ENCODE data around the gene SH3PXD2A.

The SH3PXD2A gene

DNA sequence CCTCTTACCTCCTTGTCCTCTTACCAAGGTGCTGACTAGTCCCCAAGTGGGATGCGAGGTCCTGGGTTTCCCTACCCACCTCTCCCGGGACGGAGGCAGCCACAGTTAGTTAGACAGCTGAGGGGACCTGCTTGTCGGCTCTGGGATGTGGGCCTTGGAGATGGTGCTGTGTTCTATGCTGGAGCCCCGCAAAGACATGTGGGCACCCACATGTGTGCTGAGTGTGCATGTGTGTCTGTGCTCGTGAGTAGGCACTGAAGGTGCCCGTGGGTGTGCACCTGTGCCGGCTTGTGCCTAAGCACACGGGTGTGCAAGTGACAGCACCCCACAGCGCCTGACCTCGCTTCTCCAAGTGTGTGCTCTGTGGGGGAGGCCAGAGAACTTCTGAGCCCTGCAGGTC is 299.7 kb downstream of the SH3PXD2A start:
- ATAC-seq (replicated peaks) (no peak), DNase-seq (no peak)
- peaks cover 43 to 56% of the 10 kb centered on the region in 2 donors for H3K27me3 Mint-ChIP-seq
- H3K36me3 Mint-ChIP-seq, result no peaks in the 10 kb centered on the region
- H3K27ac Mint-ChIP-seq, result no peak overlapping the region
- no peaks in the 10 kb centered on the region for H3K9me3 Mint-ChIP-seq
- peaks cover 6 to 7% of the 10 kb centered on the region in 2 donors for H3K4me1 Mint-ChIP-seq
- peak overlapping the region in 1 of 2 donors; percentile 46 for H3K4me3 Mint-ChIP-seq

DNA sequence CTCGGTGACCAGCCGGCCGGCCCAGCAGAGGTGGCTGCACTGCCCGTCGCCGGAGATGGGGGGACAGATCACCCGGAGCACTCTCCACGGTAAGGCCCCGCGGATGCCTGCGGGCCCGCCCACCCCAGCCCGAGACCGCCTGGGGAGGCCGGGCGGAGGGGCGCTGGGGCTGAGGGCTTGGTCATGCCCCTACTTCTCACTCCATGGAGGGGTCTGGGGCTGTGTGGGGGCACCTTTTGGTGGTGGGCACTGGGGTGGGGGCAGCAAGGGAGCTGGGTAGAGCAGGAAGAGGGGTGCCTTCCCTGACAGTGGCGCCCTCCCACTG is 300.1 kb downstream of the SH3PXD2A start:
- Mint-ChIP-seq H3K4me3 (peak overlapping the region in 1 of 2 donors; percentile 46), H3K4me1 (peaks cover 6 to 7% of the 10 kb centered on the region in 2 donors), H3K9me3 (no peaks in the 10 kb centered on the region), H3K27me3 (peaks cover 43 to 56% of the 10 kb centered on the region in 2 donors), H3K27ac (no peak overlapping the region), H3K36me3 (no peaks in the 10 kb centered on the region)
- no peak for DNase-seq
- peak; percentile 30 to 31 for ATAC-seq (replicated peaks)

DNA sequence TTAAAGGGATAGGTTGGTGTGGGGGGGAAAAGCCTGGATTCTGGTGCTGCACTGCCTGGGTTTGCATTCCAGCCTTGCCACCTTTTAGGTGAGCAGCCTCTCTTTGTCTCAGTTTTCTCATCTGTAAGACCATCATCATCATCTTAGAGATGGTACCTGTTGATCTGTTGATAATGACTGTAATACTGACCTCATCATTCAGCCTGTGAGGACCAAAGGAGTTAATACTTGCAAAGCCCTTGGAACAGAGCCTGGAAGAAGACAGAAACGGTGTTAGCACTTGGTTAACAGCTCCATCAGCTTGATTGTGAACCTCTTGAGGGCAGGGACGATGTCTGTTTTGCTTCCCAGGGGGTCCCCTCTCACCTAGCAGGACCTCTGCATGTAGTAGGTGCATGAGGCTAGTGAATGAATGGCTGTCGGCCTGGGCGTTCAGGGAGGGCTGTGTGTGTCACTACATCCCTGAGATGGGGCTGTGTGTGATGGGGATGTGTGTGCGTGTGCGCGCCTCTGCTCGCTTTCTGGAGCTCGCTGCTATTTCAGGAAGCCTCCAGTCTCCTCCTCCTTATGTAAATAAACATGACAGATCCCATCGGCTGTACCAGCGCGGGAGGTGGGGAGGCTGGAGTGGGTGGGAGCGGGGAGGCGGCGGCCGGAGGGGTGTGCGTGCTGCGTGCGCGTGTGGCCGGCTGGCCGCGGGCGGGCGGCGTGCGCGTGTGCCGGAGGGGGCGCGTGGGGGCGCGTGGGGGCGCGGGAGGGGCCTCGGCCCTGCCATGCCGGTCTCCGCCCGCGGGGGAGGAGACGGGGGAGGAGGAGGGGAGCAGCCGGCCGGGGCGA is 300.7 kb downstream of the SH3PXD2A start:
- no peaks in the 10 kb centered on the region for H3K36me3 Mint-ChIP-seq
- H3K27ac Mint-ChIP-seq, result peak overlapping the region; percentile 75
- DNase-seq, result no peak
- ATAC-seq (replicated peaks), result peak; percentile 42 to 57
- no peaks in the 10 kb centered on the region for H3K9me3 Mint-ChIP-seq
- peaks cover 6 to 7% of the 10 kb centered on the region in 2 donors for H3K4me1 Mint-ChIP-seq
- H3K4me3 Mint-ChIP-seq, result peak overlapping the region; percentile 68 to 78
- peaks cover 40 to 56% of the 10 kb centered on the region in 2 donors for H3K27me3 Mint-ChIP-seq

DNA sequence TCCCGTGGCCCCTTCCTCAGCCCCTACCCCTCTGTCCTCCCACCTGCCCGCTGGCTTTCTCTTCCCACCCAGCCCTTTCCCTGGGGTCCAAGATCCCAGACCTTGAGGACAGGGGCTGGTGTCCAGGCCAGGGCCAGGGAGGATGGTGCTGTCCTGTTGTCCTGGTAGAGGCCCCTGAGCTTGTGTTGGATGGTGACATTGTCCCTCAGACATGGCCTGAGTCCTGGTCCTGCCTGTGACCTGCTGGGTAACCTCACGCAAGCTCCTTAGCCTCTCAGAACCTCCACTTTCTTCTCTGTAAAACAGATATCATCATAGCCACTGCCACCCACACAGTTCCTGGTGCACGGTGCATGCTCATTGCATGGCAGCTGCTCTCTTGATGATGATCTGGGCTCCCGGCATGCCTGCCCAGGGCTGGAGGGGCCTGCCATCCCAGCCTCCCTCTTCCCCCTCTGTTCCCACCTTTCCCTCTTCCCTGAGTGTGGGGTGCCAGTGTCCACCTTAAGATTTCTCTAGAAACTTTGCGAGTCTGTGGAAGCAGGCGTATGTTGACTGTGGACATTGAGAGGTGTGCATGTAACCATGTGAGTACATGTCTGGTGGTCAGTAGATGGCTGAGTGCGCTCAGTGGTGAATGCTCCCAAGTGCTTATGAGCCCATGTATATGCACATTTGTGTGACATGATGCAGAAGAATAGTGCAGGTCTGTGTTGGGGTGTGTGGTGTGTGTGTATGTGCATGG is 301.5 kb downstream of the SH3PXD2A start:
- Mint-ChIP-seq H3K27me3 (peaks cover 37 to 50% of the 10 kb centered on the region in 2 donors), H3K36me3 (no peaks in the 10 kb centered on the region), H3K27ac (peak overlapping the region; percentile 27), H3K4me1 (peaks cover 6 to 7% of the 10 kb centered on the region in 2 donors), H3K9me3 (no peaks in the 10 kb centered on the region), H3K4me3 (peak overlapping the region in 1 of 2 donors; percentile 58)
- ATAC-seq (replicated peaks) (no peak), DNase-seq (no peak)

DNA sequence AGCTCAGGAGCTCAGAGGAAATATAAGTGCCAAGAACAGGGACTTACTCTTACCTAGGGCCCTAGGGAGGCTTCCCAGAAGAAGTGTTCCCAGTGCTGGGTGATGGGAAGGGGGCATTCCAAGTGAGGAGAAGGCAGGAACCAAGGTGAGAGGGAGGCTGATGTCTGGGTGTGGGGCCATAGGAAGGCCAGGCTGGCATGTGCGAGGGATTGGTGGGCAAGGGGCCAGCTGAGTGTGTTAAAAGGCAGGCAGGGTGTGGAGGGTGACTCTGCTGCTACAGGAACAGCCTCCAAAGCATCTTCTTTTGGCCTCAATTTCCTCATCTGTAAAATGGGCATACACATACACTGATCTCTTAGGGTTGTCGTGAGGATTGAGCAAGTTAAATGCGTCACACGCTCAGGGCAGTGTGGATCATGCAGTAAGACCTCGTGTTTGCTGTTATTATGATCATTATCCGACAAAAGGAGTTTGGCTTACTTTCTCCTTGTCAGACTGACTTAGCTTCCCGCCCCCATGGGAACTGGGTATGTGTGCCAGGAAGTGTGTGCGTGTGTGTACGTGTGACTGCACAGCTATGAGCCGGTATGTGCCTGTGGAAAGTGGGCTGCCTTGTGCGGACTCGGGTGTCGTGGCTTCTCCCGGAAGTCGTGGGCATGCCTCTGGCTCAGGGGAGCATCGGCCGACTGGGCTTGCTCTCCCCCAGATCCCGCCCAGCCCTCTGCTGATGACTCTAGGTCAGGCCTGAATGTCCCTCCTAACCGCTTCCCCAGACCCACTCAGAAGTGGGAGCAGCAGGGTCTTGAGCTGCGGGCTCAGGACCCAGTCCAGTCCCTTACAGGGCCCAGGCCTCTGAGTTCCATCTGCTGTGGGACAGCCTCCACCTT is 302.3 kb downstream of the SH3PXD2A start:
- no peak overlapping the region for H3K27ac Mint-ChIP-seq

DNA sequence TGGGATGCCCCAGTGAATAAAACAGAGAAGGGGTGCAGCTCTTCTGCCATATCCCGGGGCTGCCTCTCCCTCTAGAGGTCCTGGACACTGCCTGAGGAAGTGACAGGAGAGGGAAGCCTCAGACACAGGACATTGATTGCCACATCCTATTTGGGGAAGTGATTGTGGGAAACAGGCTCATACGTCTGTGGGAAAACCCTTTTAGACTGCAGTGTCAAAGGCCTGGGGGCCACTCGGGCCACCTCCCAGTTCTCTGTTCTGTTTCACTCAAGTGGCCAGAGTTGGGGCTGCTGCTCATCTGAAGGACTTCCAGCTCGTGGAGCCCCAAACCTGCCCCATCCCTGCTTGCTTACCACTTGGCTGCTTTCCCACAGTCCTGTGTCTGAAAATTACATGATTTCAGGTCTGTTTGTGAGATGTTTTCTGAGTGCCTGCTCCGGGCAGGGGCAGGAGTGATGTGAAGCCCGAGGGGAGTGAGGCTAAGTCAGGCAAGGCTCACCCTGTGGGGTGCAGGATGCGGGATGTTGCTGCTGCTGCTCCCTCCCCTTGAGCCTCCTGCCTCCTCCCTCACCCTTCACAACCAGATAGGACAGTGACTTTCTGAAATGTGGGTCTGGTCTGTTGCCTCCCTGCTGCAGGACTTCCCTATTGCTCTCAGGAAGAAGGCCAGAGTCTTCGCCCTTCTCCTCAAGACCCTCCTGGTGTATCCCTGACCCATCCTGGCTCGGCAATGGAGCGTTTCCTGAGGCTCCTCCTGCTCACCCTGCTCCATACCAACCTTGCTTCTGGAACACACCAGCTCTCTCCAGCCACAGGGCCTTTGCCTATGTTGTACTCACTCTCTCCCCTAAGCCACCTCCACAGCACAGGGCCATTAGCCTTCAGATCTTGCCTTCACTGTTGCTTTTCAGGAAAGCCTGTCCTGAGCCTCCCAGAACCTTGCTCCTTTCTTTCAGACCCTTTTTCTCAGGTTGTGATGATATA is 303.5 kb downstream of the SH3PXD2A start:
- DNase-seq, result no peak
- Mint-ChIP-seq H3K4me1 (peaks cover 11% of the 10 kb centered on the region in 2 donors), H3K4me3 (no peak overlapping the region), H3K27ac (no peak overlapping the region), H3K36me3 (no peaks in the 10 kb centered on the region), H3K27me3 (peaks cover 27 to 30% of the 10 kb centered on the region in 2 donors), H3K9me3 (no peaks in the 10 kb centered on the region)
- ATAC-seq (replicated peaks), result peak in 1 of 2 donors; percentile 31

More for the DNA sequence above, 302.3 kb downstream of the SH3PXD2A start:
- H3K4me1 Mint-ChIP-seq, result peaks cover 6 to 7% of the 10 kb centered on the region in 2 donors
- H3K4me3 Mint-ChIP-seq, result no peak overlapping the region
- DNase-seq, result no peak
- H3K27me3 Mint-ChIP-seq, result peaks cover 32 to 41% of the 10 kb centered on the region in 2 donors
- H3K9me3 Mint-ChIP-seq, result no peaks in the 10 kb centered on the region
- no peaks in the 10 kb centered on the region for H3K36me3 Mint-ChIP-seq
- no peak for ATAC-seq (replicated peaks)

DNA sequence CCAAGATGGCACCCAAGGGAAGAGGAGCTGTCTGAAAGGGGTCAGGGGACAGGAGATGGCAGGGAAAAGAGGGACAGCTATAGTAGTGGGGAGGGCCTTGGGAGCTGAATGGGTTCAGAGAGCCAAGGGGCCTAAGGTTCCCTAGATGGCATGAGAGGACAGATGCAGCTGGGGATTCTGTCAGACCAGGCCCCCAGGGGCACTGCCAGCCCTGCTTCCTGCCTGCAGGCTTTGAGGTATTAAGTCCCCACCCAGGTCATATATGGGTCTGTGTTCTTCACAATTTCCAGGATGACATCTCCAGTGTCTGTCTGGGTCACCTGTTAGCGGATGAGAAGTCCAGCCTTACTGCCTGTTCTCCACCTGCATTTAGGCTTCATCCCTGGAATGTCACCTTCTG is 305.1 kb downstream of the SH3PXD2A start:
- Mint-ChIP-seq H3K27me3 (peaks cover 15 to 22% of the 10 kb centered on the region in 2 donors), H3K9me3 (no peaks in the 10 kb centered on the region), H3K27ac (no peak overlapping the region), H3K4me1 (peaks cover 11% of the 10 kb centered on the region in 2 donors), H3K4me3 (no peak overlapping the region), H3K36me3 (no peaks in the 10 kb centered on the region)
- DNase-seq, result no peak
- ATAC-seq (replicated peaks), result no peak

DNA sequence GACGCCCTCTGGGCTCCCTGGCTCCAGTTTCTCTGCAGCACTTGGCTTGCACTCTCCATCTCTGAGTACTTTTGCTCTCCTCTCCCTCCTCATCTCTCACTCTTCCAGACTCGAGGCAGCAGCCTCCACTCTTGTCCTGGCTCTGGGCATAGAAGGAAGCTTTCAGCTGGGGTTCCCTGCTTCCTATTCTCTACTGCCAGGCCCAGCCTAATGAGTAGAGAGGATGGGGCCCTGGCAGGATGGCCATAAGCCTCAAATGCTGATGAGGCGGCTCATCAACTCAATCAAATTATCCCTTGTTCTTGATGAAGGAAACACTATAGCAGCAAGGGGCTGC is 306.1 kb downstream of the SH3PXD2A start:
- Mint-ChIP-seq H3K4me1 (peaks cover 5 to 8% of the 10 kb centered on the region in 2 donors), H3K9me3 (no peaks in the 10 kb centered on the region), H3K4me3 (no peak overlapping the region), H3K27me3 (peaks cover 7 to 16% of the 10 kb centered on the region in 2 donors), H3K36me3 (no peaks in the 10 kb centered on the region), H3K27ac (no peak overlapping the region)
- DNase-seq, result no peak
- no peak for ATAC-seq (replicated peaks)

DNA sequence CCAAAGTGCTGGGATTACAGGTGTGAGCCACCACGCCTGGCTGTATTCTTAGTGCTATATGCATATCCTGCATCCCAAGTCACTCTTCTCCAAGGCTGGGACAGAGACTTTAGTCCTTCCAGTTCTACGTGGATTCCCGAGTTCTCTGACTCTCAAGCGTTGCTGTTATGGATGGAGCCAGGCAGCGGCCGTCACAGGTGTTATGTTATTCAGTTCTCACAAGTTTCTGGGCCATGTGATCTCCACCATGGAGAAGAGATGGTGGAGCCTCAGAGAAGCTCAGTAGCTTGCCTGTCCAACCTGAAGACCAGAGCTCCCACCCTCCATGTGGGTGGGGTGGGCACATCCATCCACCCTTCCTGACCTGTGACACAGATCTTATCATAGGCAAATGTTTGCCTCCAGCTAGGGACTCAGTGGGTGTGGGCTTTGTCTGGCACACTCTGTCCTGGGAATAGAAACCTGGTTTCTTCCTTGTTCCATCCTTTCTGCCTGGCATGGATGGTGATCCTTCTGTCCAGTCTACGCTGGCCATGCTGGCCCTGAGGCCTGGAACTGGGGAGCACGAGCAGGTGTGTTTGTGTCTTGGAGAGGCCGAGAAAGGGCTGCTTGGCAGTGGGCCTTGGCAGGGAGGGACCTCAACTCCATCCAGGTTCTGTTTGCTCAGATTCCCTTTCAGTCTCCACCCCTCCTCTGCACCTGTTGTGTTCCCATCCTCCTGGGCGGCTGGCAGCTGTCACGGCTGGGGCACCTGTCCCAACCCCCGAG is 306.6 kb downstream of the SH3PXD2A start:
- Mint-ChIP-seq H3K27ac (no peak overlapping the region), H3K36me3 (no peaks in the 10 kb centered on the region), H3K9me3 (no peaks in the 10 kb centered on the region), H3K4me1 (peaks cover 5% of the 10 kb centered on the region in 2 donors), H3K4me3 (no peak overlapping the region), H3K27me3 (peaks cover 6 to 10% of the 10 kb centered on the region in 2 donors)
- no peak for ATAC-seq (replicated peaks)
- no peak for DNase-seq

DNA sequence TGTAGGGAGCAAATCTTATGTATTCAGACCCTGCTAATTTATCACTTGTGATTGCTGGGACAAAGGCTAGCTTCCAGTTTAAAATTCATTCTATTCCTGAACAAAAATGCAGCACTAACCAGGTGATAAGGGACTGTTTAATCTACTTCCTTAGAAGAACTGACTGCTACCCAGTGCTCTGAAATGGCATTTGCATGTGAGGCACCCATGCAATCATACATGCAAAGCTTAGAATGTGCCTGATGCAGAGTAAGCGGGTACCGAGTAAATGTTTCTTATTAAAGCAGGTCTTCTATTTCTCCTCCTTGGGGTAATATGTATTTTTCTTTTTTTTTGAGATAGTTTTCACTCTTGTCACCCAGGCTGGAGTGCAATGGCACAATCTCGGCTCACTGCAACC is 307.4 kb downstream of the SH3PXD2A start:
- Mint-ChIP-seq H3K27ac (peak overlapping the region; percentile 52), H3K9me3 (no peaks in the 10 kb centered on the region)
- ATAC-seq (replicated peaks), result no peak

DNA sequence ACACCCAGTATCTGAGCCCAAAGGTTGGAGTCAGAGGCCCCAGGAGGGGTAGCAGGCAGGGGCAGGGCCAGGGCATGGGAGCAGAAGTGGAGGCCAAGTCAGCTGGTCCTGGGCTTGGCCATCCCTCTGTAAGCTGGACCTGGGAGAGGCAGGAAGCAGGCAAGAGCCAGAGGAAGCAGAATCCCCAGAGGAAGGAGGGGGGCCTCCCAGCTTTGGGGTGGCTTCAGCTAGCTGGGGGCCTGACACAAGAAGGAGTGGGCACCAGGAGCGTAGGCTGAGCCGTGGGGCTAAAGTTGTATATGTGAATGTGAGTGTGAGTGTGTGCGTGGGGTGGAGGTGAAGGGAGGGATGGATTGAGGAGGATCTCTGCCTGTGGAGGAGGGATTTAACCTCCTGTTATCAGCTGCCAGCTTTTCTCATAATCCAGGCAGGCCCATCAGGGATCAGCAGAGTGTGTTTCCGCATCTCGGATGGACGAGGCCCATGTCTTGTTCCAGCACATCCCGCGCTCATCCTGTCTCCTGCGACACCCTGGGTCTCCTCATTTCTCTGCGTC is 307.9 kb downstream of the SH3PXD2A start:
- H3K4me1 Mint-ChIP-seq, result peaks cover 13 to 18% of the 10 kb centered on the region in 2 donors
- peaks cover 6 to 10% of the 10 kb centered on the region in 2 donors for H3K27me3 Mint-ChIP-seq
- no peaks in the 10 kb centered on the region for H3K36me3 Mint-ChIP-seq
- H3K27ac Mint-ChIP-seq, result no peak overlapping the region
- DNase-seq (no peak), ATAC-seq (replicated peaks) (no peak)
- no peaks in the 10 kb centered on the region for H3K9me3 Mint-ChIP-seq
- no peak overlapping the region for H3K4me3 Mint-ChIP-seq

More for the DNA sequence above, 307.4 kb downstream of the SH3PXD2A start:
- DNase-seq, result no peak
- H3K36me3 Mint-ChIP-seq, result no peaks in the 10 kb centered on the region
- peaks cover 8 to 13% of the 10 kb centered on the region in 2 donors for H3K4me1 Mint-ChIP-seq
- peaks cover 10 to 12% of the 10 kb centered on the region in 2 donors for H3K27me3 Mint-ChIP-seq
- no peak overlapping the region for H3K4me3 Mint-ChIP-seq

DNA sequence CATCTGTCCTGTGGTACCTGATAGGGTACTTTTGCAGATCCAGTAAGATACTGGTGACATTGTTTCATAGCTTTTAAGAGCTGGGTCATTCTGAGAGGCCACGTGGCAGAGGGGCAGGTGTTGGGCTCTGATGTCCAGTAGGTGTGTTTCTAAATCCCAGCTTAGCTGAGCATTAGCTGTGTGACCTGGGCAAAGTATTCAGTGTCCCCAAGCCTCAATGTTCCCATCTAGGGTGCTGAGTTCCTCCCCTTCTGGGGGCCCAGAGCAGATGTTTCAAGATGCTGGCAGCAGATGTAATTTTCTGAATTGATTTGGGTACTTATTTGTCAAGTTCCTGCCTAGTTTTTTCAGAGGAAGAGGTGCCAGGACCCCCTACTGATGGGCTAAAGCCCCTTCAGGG is 309.0 kb downstream of the SH3PXD2A start:
- no peaks in the 10 kb centered on the region for H3K36me3 Mint-ChIP-seq

More for the DNA sequence above, 309.0 kb downstream of the SH3PXD2A start:
- no peaks in the 10 kb centered on the region for H3K9me3 Mint-ChIP-seq
- peaks cover 15 to 19% of the 10 kb centered on the region in 2 donors for H3K4me1 Mint-ChIP-seq
- peaks cover 4 to 11% of the 10 kb centered on the region in 2 donors for H3K27me3 Mint-ChIP-seq
- H3K27ac Mint-ChIP-seq, result no peak overlapping the region
- ATAC-seq (replicated peaks) (no peak), DNase-seq (no peak)
- H3K4me3 Mint-ChIP-seq, result no peak overlapping the region

All from stimulated activated naive B cell treated with anti-CD40 and anti-IgM and Interleukin-4, amounts not matched to agents 10 μg/mL and 1 μg/mL and 100 μg/mL, for 72 hours (primary cell).